ENCODE data around the gene RBM20. TPM values are rescaled to one million over a fixed set of nuclear protein-coding genes. Genes with fewer than 3 reads are reported as not detected.

Gene RBM20
- total RNA-seq, 1 experiment from 2014 or later: 0.11 TPM

DNA sequence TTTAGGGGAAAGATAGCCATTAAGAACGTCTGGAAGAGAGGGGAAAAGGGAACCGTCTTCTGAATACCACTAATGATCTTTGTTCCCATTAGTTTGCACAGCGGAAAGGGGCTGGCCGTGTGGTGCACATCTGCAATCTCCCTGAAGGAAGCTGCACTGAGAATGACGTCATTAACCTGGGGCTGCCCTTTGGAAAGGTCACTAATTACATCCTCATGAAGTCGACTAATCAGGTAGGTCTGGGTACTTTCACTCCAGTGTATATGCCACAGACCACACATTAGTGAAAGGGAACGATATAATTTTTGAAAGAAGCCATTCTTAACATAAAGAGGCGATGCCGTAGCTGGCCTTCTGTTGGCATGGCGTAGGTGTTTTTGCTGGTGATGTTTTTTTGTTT, 153.3 kb downstream of the RBM20 start:
- intact Hi-C loops (cut with micrococcal nuclease; ENCODE audit: unreplicated experiment): no loop called here
- H2AFZ ChIP-seq: no peak overlapping the region
- CTCF ChIA-PET: no interaction called here
- DNase-seq: no peak
- no peak overlapping the region for H3K4me2 ChIP-seq
- BruUV-seq (replicated peaks): no TSS peak
- no peaks in the 10 kb centered on the region for H3K9me2 ChIP-seq (ENCODE audit: insufficient read depth)
- TF ChIP-seq, protein P1, sequence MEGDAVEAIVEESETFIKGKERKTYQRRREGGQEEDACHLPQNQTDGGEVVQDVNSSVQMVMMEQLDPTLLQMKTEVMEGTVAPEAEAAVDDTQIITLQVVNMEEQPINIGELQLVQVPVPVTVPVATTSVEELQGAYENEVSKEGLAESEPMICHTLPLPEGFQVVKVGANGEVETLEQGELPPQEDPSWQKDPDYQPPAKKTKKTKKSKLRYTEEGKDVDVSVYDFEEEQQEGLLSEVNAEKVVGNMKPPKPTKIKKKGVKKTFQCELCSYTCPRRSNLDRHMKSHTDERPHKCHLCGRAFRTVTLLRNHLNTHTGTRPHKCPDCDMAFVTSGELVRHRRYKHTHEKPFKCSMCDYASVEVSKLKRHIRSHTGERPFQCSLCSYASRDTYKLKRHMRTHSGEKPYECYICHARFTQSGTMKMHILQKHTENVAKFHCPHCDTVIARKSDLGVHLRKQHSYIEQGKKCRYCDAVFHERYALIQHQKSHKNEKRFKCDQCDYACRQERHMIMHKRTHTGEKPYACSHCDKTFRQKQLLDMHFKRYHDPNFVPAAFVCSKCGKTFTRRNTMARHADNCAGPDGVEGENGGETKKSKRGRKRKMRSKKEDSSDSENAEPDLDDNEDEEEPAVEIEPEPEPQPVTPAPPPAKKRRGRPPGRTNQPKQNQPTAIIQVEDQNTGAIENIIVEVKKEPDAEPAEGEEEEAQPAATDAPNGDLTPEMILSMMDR (conservative IDR thresholded peaks at IDR 0.05): no peak
- no peak for TF ChIP-seq EZH2 (IDR thresholded peaks at IDR 0.05; ENCODE audit: low read depth)
- H3K36me3 ChIP-seq (ENCODE audit: low read depth): no peaks in the 10 kb centered on the region
- POLR2A ChIA-PET (ENCODE audit: unreplicated experiment): no interaction called here
- no peaks in the 10 kb centered on the region for H3K9me3 ChIP-seq (ENCODE audit: insufficient read depth, low read depth)
- no peak overlapping the region for H3K4me3 ChIP-seq
- H4K20me1 ChIP-seq (ENCODE audit: insufficient read depth): no peaks in the 10 kb centered on the region
- no peak overlapping the region for H3K27ac ChIP-seq
- no peaks in the 10 kb centered on the region for H3K4me1 ChIP-seq (replicated peaks; ENCODE audit: insufficient read depth)
- no peaks in the 10 kb centered on the region for H3F3A ChIP-seq (ENCODE audit: insufficient read depth, low read depth)
- H3K79me2 ChIP-seq (ENCODE audit: low read depth): no peaks in the 10 kb centered on the region
- H3K27me3 ChIP-seq (ENCODE audit: insufficient read depth, low read depth): no peaks in the 10 kb centered on the region

DNA sequence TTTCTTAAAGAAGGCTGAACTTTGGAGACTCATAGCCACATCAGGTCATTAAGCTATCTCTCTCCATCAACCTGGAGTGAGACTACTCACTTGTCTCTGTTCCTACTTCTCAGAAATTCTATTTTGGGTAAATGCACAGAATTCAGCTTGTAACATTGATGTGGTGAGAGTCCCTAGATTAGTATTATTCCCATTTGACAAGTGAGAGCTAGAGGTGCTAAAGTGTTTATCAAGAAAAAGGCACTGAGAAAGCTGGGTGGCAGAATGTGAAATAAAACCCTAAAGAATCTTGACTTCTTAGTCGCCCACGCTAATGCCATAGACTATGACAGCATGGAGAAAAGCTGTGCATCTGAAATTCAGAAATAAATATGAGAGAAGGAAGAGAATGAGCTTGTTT, 154.2 kb downstream of the RBM20 start:
- no peaks in the 10 kb centered on the region for H3F3A ChIP-seq (ENCODE audit: insufficient read depth, low read depth)
- ChIA-PET POLR2A (ENCODE audit: unreplicated experiment) (no interaction called here), CTCF (no interaction called here)
- H3K27ac ChIP-seq: no peak overlapping the region
- intact Hi-C loops (cut with micrococcal nuclease; ENCODE audit: unreplicated experiment): no loop called here
- BruUV-seq (replicated peaks): no TSS peak
- TF ChIP-seq, protein P1 (conservative IDR thresholded peaks at IDR 0.05): no peak
- DNase-seq: no peak
- H3K36me3 ChIP-seq (ENCODE audit: low read depth): no peaks in the 10 kb centered on the region
- no peaks in the 10 kb centered on the region for H4K20me1 ChIP-seq (ENCODE audit: insufficient read depth)
- H3K4me3 ChIP-seq: no peak overlapping the region
- H3K4me1 ChIP-seq (replicated peaks; ENCODE audit: insufficient read depth): no peaks in the 10 kb centered on the region
- H3K4me2 ChIP-seq: no peak overlapping the region
- no peaks in the 10 kb centered on the region for H3K9me3 ChIP-seq (ENCODE audit: insufficient read depth, low read depth)
- H3K27me3 ChIP-seq (ENCODE audit: insufficient read depth, low read depth): no peaks in the 10 kb centered on the region
- H3K9me2 ChIP-seq (ENCODE audit: insufficient read depth): no peaks in the 10 kb centered on the region
- no peaks in the 10 kb centered on the region for H3K79me2 ChIP-seq (ENCODE audit: low read depth)
- no peak overlapping the region for H2AFZ ChIP-seq

DNA sequence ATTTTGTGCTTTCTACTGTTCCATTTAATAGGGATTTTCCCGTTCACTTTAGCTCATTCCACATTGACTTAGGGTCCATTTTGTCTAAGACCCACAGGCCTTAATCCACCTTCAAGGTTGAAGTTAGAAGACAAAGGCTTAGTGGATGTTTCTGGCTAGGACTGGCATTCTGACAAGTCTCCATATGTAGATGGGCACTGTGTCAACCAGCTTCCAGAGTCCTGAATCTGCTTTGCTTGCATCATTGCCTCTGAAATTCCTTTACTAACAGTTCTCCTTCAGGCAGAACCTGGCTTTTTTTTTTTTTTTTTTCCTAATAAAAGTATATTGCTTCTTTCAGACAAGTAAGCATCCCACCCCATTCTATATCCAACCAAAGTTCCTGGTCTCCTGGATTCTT, 158.0 kb downstream of the RBM20 start:
- no peak overlapping the region for H2AFZ ChIP-seq
- ChIA-PET CTCF (no interaction called here), POLR2A (ENCODE audit: unreplicated experiment) (no interaction called here)
- intact Hi-C loops (cut with micrococcal nuclease; ENCODE audit: unreplicated experiment): loop anchor here (5.0 kb wide), 1 partner anchor 90 kb away; no protein-coding TSS in a partner anchor
- H3K27ac ChIP-seq: no peak overlapping the region
- H3K4me3 ChIP-seq: no peak overlapping the region
- H3K36me3 ChIP-seq (ENCODE audit: low read depth): no peaks in the 10 kb centered on the region
- no TSS peak for BruUV-seq (replicated peaks)
- H3K4me1 ChIP-seq (replicated peaks; ENCODE audit: insufficient read depth): no peaks in the 10 kb centered on the region
- no peak for TF ChIP-seq EZH2 (IDR thresholded peaks at IDR 0.05; ENCODE audit: low read depth)
- TF ChIP-seq, protein P1 (conservative IDR thresholded peaks at IDR 0.05): no peak
- H3K79me2 ChIP-seq (ENCODE audit: low read depth): no peaks in the 10 kb centered on the region
- no peaks in the 10 kb centered on the region for H3F3A ChIP-seq (ENCODE audit: insufficient read depth, low read depth)
- no peaks in the 10 kb centered on the region for H4K20me1 ChIP-seq (ENCODE audit: insufficient read depth)
- no peaks in the 10 kb centered on the region for H3K9me3 ChIP-seq (ENCODE audit: insufficient read depth, low read depth)
- H3K4me2 ChIP-seq: no peak overlapping the region
- no peak for DNase-seq
- no peaks in the 10 kb centered on the region for H3K27me3 ChIP-seq (ENCODE audit: insufficient read depth, low read depth)
- no peaks in the 10 kb centered on the region for H3K9me2 ChIP-seq (ENCODE audit: insufficient read depth)

Measured in PC-9 (cell line).